Ishikawa (cell line): ENCODE data around the gene KMT2D.

Experiments used
- EGR1 ChIP-seq: IDR thresholded peaks from 2 replicates; pipeline ENCODE4 v1.6.1; 2012
- EP300 ChIP-seq: IDR thresholded peaks from 2 replicates; pipeline ENCODE4 v1.6.1; 2012; ENCODE audit warnings: borderline replicate concordance
- FOXM1 ChIP-seq: IDR thresholded peaks from 2 replicates; pipeline ENCODE4 v1.6.1; 2012; ENCODE audit warnings: low read depth, borderline replicate concordance
- MAX ChIP-seq: IDR thresholded peaks from 2 replicates; pipeline ENCODE4 v1.6.1; 2012
- NFIC ChIP-seq: IDR thresholded peaks from 2 replicates; pipeline ENCODE4 v1.6.1; 2012
- REST ChIP-seq: IDR thresholded peaks from 2 replicates; pipeline ENCODE4 v1.6.1; 2012; ENCODE audit warnings: low read depth, mild to moderate bottlenecking
- TAF1 ChIP-seq: IDR thresholded peaks from 2 replicates; pipeline ENCODE4 v1.6.1; 2012; ENCODE audit warnings: low read depth, mild to moderate bottlenecking
- TCF12 ChIP-seq: IDR thresholded peaks from 2 replicates; pipeline ENCODE4 v1.6.1; 2012; ENCODE audit warnings: low read depth
- TEAD4 ChIP-seq: IDR thresholded peaks from 2 replicates; pipeline ENCODE4 v1.6.1; 2012
- USF1 ChIP-seq: IDR thresholded peaks from 2 replicates; pipeline ENCODE4 v1.6.1; 2012
- YY1 ChIP-seq: IDR thresholded peaks from 2 replicates; pipeline ENCODE4 v1.6.1; 2012; ENCODE audit warnings: low read depth

GRCh38 chr12:49015196-49015595 lies 45.4 kb downstream of the KMT2D start:
- no peak for TF ChIP-seq TEAD4
- no peak for TF ChIP-seq YY1
- TF ChIP-seq MAX = no peak
- no peak for TF ChIP-seq REST
- no peak for TF ChIP-seq FOXM1
- no peak for TF ChIP-seq USF1
- no peak for TF ChIP-seq EP300
- no peak for TF ChIP-seq TAF1
- no peak for TF ChIP-seq NFIC
- no peak for TF ChIP-seq TCF12
- TF ChIP-seq EGR1 = no peak
